Upper lobe of left lung (tissue), 4 donors: ENCODE measurements around the gene JAK3.

ENCODE experiments used
- POLR2A ChIP-seq, 4 donors: fragments of 450-650 bp; IDR thresholded peaks; one replicate each; pipeline ENCODE4 v1.5.1; 2016 to 2017; ENCODE audit warnings: antibody characterized with exemption in 4 of 4, mild to moderate bottlenecking in 2 of 4
- POLR2AphosphoS5 ChIP-seq, 2 donors: sonication (generic); formaldehyde crosslinking; IDR thresholded peaks; one replicate each; pipeline ENCODE4 v1.5.1; 2017; ENCODE audit warnings: antibody characterized with exemption in 2 of 2
- TF ChIP-seq, protein P1 (sequence below), 6 experiments: fragments of 450-650 bp in 4 of 6; fragments of 200-600 bp in 2 of 6; sonication (generic) in 2 of 6; IDR thresholded peaks; one replicate each; pipeline ENCODE4 v1.5.1; 2016 to 2019; ENCODE audit warnings: antibody characterized with exemption in 6 of 6

DNA sequence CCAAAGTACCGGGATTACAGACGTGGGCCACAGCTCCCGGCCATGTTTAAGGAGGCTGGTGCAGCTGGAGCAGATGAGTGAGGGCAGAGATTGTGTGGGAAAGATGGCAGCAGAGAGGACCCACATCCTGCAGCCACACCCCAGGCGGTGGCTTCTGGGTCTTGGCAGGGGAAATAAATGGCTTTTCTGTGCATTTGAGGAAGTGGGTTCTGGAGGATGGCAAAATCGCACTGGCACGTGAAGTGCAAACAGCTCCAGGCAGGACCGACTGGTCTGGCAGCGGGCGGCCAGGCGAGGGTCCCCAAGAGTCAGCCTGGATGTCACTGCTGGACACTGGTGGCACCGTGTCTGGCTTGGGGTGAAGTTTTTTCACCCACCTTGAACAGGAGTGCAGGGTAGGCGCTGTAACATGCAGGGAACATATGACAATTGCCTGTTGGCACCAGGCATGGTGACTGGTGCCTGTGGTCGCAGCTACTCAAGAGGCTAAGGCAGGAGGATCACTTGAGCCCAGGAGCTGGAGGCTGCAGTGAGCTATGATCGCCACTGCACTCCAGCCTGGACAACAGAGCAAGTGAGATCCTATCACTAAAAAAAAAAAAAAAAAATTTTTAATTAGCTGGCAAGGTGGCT lies 44.4 kb downstream of the JAK3 start:
- TF ChIP-seq, protein P1, sequence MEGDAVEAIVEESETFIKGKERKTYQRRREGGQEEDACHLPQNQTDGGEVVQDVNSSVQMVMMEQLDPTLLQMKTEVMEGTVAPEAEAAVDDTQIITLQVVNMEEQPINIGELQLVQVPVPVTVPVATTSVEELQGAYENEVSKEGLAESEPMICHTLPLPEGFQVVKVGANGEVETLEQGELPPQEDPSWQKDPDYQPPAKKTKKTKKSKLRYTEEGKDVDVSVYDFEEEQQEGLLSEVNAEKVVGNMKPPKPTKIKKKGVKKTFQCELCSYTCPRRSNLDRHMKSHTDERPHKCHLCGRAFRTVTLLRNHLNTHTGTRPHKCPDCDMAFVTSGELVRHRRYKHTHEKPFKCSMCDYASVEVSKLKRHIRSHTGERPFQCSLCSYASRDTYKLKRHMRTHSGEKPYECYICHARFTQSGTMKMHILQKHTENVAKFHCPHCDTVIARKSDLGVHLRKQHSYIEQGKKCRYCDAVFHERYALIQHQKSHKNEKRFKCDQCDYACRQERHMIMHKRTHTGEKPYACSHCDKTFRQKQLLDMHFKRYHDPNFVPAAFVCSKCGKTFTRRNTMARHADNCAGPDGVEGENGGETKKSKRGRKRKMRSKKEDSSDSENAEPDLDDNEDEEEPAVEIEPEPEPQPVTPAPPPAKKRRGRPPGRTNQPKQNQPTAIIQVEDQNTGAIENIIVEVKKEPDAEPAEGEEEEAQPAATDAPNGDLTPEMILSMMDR (IDR thresholded peaks at IDR 0.05) = no peak
- TF ChIP-seq POLR2A (IDR thresholded peaks at IDR 0.05) (no peak), POLR2AphosphoS5 (IDR thresholded peaks at IDR 0.05) (no peak)
